AG20443 (cell line): ENCODE results near the gene LCP2.

ENCODE experiments used
- DNase-seq: peaks from one replicate; pipeline ENCODE4 v3.0.0; 2012; ENCODE audit warnings: low spot score, mixed read lengths

LCP2 gene

DNA sequence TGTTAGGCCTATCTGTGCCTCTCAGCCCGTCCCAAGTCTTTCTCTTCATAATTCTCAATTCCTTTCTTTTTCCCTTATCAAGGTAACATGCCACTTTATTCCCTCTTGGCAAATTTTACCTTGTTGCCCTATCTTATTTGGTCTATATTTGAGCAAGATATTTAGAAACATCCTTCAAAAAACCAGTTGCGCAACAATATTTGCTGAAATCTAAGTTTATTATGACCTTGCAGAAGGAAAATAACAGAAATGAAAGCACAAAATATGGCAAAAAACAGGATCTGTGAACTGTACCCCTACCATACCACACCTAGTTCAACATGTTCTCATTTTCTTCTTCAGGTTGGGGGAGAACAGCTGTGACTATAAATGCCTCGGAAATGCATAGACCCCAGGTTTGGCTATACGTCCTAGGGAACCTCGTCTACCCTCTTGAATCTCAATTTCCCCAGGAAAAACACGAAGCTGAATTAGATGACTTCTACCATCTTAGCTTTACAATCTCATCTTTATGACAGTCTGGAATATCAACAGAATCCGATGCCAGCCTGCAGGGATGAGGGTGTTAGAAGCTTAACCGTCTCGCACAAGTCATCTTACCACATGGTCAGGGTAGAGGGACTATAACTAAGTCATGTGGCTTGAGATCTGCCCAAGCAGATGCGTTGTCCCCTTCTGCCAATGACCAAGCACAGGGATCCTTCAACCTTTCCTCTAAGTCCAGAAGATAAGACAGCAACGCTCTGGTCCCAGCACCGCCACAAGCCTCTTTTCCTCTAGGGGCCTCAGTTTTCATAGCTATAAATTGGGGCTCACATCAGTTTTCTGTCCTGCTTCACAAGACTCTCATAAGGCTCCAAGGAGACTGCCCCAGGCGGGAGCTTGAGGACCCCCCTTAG is 1.3 kb downstream of the LCP2 start:
- no peak for DNase-seq

- DNase-seq, result no peak
These were observed 3.0 kb downstream of the LCP2 start for GRCh38 chr5:170294556-170294955.

- DNase-seq, result no peak
These were observed 3.5 kb downstream of the LCP2 start for GRCh38 chr5:170294057-170294456.

DNA sequence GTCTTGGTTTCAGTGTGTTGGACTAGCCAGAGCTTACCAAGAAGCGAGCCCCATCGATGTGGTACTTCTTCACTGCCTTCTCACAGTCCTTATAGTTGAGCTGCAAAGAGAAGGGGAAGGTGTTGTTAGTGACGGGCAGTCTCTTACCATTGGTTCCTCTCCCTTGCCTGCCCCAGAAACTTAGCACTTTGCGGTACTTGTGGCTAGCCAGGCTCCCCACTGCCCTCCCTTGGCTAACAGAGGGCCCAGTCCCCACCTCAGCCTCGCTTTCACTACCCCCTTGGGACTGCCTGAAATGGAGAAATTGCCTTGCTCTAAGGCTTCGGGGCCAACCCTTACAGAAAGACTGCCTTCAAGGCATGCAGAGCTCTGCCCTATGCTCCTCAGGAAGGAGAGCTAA is 4.3 kb downstream of the LCP2 start:
- no peak for DNase-seq

DNA sequence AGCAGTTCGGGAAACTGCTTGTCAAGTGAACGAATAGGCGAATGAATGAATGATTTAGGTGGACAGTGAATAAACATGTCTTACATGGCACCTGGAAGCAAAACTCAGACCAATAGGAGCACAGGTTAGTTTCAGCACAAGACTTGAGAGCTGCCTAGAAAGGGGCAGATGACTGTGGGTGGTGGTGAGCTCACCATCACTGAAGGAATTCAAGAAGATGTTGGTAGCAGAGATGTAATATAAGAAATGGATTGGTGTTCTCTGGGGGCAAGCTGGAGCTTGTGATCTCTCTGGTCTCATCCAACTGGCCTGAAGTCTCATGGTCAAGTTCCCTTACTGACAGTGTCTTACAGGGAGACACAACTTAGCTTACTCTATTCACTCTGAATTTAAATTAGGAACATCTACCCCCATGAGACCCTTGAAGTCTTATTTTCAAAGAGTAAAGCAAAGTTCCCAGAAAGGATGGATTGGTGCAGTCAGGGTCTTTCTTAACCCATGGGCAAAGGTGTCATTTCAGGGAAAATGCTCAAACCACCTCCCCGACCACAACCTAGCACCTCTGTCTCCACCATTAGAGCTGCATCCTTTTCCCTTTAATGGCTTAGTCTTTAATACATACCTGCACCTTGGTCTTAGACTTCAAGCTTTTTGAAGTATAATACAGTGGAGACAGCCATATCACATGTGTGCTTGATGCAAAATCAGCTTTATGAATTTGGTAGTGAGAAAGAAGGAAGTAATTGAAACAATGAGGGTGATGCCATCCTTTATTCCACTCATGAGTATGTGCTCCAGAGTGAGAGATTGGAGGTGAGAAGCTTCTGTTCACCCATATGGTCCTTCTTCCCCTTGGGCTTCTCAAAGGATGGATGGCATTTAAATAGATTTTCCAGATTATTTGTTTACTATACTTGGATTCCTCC is 5.1 kb downstream of the LCP2 start:
- no peak for DNase-seq

GRCh38 chr5:170290498-170290897 is 7.1 kb downstream of the LCP2 start:
- no peak for DNase-seq

GRCh38 chr5:170289764-170290163 is 7.8 kb downstream of the LCP2 start:
- DNase-seq, result no peak

DNA sequence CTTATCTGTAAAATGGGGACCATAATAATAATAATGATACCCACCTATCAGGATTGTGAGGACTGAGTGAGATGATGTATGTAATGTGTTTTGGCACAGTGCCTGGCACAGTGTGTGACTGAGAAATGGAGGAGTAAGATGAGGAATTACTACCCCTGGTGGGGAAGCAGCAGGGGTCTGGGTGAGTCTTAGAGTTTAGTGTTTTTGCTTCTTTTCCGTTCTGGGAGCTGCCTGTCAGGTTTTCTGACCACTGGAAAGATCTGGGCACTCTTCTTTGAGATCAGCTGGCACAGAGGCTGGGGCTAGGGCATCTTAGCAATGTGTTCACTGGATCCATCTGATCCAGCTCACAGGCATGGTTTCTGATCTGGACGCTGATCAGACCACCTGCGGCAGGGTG is 8.5 kb downstream of the LCP2 start:
- no peak for DNase-seq

- no peak for DNase-seq
These were observed 9.0 kb downstream of the LCP2 start for GRCh38 chr5:170288551-170288950.

- DNase-seq, result no peak
These were observed 9.4 kb downstream of the LCP2 start for GRCh38 chr5:170288151-170288550.

- no peak for DNase-seq
These were observed 10.0 kb downstream of the LCP2 start for GRCh38 chr5:170287532-170287931.

GRCh38 chr5:170286386-170286925 is 11.1 kb downstream of the LCP2 start:
- no peak for DNase-seq

- DNase-seq, result no peak
These were observed 12.4 kb downstream of the LCP2 start for GRCh38 chr5:170285181-170285580.

GRCh38 chr5:170284231-170284630 is 13.3 kb downstream of the LCP2 start:
- DNase-seq, result no peak

DNA sequence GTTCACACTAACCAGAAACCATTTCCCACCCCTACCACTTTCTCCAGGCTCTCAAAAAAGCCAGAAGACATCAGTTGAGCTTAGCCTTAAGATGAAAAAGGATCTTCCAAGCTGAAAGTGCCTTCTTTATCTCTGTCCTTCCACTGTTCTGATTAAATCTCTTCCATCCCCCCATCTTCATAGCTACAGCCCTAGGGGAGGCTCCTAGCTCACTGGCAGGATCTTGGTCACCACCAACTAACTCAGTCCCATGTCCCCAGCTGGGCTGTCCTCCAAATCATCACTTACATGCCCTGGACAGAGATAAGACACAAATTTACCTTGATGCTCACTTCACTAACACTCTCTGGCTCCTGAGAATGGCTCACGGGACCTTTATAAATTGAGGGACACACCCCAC is 14.3 kb downstream of the LCP2 start:
- DNase-seq, result no peak

GRCh38 chr5:170280011-170280493 is 17.5 kb downstream of the LCP2 start:
- no peak for DNase-seq

GRCh38 chr5:170279459-170279817 is 18.1 kb downstream of the LCP2 start:
- DNase-seq, result no peak

- no peak for DNase-seq
These were observed 18.7 kb downstream of the LCP2 start for GRCh38 chr5:170278611-170279458.

DNA sequence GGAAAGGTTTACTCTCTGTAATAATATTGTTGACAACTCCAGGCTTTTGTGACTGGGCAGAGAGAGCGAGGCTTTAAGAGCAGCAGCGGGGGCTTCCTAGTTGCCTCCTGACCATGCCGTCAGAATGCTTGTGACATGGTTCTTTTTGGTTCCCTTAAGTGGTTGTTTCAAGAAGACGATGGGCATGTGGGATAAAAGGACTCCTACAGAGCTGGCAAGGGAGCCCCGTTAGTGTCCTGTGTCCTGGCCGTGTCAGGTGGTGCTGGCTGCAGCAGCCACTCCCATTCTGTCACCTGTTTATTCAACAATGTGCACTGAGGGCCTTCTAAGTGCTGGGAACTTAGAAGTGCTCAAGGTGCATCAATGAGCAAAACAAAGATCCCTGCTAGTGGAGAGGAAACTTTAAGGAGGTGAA is 19.7 kb downstream of the LCP2 start:
- no peak for DNase-seq

- no peak for DNase-seq
These were observed 21.4 kb downstream of the LCP2 start for GRCh38 chr5:170276140-170276539.

- no peak for DNase-seq
These were observed 22.1 kb downstream of the LCP2 start for GRCh38 chr5:170275376-170275994.
